ENCODE data around the gene MROH8. TPM values are rescaled to one million over a fixed set of nuclear protein-coding genes. Genes with fewer than 3 reads are reported as not detected.

MROH8 gene
- total RNA-seq, 4 donors from 2014 or later = 0.59 to 6.8 (median 2.3) TPM

DNA sequence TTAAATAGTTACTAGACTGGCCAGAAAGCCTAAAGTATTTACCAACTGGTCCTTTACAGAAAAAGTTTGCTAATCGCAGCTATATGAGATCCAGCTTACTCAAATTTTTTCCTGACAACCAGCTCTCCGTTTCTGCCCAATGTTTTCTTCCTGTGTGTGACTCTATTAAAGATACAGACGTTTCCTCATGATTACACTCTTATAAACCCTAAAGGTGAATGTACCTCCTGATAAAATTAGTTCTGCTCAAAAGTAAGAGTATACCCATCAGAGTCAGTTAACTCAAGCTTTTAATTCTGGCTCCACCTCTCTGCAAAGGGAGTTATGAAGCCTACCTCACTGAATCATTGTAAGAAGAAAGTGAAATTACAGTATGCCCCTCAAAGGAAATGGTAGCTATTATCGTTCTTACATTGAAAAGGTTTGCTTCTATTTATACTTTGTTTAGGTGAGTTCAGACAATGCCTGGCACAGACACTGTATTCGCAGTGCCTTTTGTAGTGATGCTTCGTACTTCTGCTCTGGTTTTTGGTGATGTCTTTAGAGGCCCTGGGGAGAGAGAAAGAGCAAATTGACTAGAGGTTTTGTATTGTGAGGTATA is 10.2 kb upstream of the MROH8 start:
- 62 to 66% methylated on average over 6 of the region's 6 CpGs for WGBS, 2 donors

DNA sequence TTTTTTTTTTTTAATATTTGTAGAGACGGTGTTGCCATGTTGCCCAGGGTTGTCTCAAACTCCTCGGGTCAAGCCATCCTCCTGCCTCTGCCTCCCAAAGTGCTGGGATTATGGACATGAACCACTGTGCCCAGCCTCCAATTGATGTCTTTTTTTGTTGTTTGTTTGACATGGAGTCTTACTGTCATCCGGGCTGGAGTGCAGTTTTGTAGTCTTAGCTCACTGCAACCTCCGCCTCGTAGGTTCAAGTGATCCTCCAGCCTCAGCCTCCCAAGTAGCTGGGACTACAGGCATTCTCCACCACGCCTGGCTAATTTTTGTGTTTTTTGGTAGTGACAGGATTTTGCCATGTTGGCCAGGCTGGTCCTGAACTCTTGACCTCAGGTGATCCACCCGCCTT is 9.4 kb upstream of the MROH8 start:
- no peak overlapping the region for H3K4me3 ChIP-seq (ENCODE audit: low read depth, poor library complexity, severe bottlenecking)
- intact Hi-C loops (cut with DNase I; ENCODE audit: low total_unique reads) = no loop called here
- no peak for TF ChIP-seq POLR2A (IDR thresholded peaks at IDR 0.05)
- TF ChIP-seq, protein P1, sequence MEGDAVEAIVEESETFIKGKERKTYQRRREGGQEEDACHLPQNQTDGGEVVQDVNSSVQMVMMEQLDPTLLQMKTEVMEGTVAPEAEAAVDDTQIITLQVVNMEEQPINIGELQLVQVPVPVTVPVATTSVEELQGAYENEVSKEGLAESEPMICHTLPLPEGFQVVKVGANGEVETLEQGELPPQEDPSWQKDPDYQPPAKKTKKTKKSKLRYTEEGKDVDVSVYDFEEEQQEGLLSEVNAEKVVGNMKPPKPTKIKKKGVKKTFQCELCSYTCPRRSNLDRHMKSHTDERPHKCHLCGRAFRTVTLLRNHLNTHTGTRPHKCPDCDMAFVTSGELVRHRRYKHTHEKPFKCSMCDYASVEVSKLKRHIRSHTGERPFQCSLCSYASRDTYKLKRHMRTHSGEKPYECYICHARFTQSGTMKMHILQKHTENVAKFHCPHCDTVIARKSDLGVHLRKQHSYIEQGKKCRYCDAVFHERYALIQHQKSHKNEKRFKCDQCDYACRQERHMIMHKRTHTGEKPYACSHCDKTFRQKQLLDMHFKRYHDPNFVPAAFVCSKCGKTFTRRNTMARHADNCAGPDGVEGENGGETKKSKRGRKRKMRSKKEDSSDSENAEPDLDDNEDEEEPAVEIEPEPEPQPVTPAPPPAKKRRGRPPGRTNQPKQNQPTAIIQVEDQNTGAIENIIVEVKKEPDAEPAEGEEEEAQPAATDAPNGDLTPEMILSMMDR (IDR thresholded peaks at IDR 0.05) = no peak
- DNase-seq (ENCODE audit: low spot score in 2 of 2) = peak in 1 of 2 donors; percentile 59
- WGBS, 2 donors = 94% methylated on average over 6 of the region's 7 CpGs

More for the DNA sequence above, 10.2 kb upstream of the MROH8 start:
- no peak for DNase-seq (ENCODE audit: low spot score in 2 of 2)
- TF ChIP-seq POLR2A (IDR thresholded peaks at IDR 0.05) = no peak
- TF ChIP-seq, protein P1 (IDR thresholded peaks at IDR 0.05) = no peak
- intact Hi-C loops (cut with DNase I; ENCODE audit: low total_unique reads) = loop anchor here (10.0 kb wide), 1 partner anchor 345 kb away; no protein-coding TSS in a partner anchor
- no peak overlapping the region for H3K4me3 ChIP-seq (ENCODE audit: low read depth, poor library complexity, severe bottlenecking)

DNA sequence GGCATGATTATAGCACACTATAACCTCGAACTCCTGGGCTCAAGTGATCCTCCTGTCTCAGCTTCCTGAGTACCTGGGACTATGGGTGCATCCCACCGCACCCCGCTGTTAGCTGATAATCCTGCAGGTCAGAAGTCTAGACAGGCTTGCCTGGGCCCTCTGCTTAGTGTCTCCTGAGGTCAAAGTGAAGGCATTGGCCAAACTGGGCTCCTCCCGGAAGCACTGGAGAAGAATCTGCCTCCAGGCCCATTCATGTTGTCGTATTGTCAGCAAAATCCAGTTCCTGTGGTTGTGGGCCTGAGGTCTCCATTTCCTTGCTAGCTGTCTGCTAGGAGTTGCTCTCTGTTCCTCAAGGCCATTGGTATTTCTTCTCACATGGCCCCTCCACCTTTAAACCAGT is 6.3 kb upstream of the MROH8 start:
- TF ChIP-seq, protein P1 (IDR thresholded peaks at IDR 0.05) = no peak
- TF ChIP-seq POLR2A (IDR thresholded peaks at IDR 0.05) = no peak
- no peak overlapping the region for H3K4me3 ChIP-seq (ENCODE audit: low read depth, poor library complexity, severe bottlenecking)
- peak in 1 of 2 donors; percentile 72 for DNase-seq (ENCODE audit: low spot score in 2 of 2)
- WGBS, 2 donors = 83 to 84% methylated on average over 5 of the region's 5 CpGs
- intact Hi-C loops (cut with DNase I; ENCODE audit: low total_unique reads) = no loop called here

DNA sequence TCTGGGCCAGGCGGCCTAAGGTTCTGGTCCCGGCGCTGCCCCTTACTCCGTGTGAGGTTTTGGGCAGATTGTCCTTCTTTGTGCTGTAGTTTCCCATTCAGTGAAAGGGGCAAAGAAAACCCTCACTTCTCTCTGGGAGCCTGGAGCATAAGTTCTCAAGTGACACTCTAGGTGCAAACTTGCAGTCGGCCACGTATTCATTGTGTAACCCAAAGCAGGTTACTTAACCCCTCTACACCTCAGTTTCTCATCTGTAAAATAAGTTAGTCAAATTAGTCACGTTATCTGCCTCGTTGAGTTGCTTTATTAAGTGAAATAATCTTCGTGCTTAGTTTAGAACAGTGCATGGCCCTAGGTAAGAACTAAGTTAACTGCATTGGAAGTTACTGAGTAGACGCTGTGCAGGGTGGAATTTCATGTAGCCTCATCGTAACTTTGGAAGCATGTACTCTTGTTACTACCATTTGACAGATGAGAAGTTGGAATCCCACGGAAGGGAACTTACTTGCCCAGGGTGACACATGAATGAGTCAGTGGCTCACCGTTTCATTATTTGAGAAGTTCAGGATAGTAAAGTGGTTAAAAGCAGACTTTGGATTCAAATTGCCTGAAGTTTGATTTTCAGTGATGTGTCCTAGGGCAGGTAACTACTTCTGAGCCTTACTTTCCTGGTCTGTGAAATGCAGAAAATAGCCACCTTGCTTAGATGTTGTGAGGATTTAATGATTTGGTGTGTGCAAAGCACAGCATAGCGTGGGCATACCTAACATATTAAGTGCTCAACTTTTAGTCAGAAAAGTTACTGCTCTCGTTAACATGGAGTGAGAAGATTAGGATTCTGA is 556 bp upstream of the MROH8 start:
- peak overlapping the region; percentile 69 for H3K4me3 ChIP-seq (ENCODE audit: low read depth, poor library complexity, severe bottlenecking)
- intact Hi-C loops (cut with DNase I; ENCODE audit: low total_unique reads) = no loop called here
- TF ChIP-seq, protein P1 (IDR thresholded peaks at IDR 0.05) = no peak
- TF ChIP-seq POLR2A (IDR thresholded peaks at IDR 0.05) = no peak
- DNase-seq (ENCODE audit: low spot score in 2 of 2) = no peak
- 9% methylated on average over 15 of the region's 15 CpGs for WGBS, 2 donors

DNA sequence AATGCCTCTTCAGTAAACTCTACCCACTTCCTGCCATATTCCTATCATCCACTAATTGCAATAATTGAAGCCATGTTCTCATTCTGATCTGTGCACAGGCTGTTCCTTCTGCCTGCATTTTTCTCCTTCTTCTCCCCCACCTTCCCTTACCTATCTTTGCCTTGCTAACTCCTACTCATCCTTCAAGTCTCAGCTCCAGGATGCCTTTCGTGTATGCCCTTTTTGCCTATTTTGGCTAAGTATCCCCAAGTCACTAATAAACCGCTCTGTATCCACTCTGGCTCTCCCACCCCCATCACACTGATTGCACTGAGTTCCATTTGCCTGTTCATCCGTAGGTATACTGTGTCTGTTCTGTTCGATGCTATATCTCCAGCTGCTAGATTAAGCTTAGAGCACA is 6.5 kb downstream of the MROH8 start:
- WGBS, 2 donors = 95 to 98% methylated on average over 4 of the region's 4 CpGs
- TF ChIP-seq, protein P1 (IDR thresholded peaks at IDR 0.05) = no peak
- TF ChIP-seq POLR2A (IDR thresholded peaks at IDR 0.05) = no peak
- no peak for DNase-seq (ENCODE audit: low spot score in 2 of 2)
- H3K4me3 ChIP-seq (ENCODE audit: low read depth, poor library complexity, severe bottlenecking) = no peak overlapping the region
- intact Hi-C loops (cut with DNase I; ENCODE audit: low total_unique reads) = no loop called here
